HuH-7.5 (cell line): ENCODE data around the gene PSTPIP1.
"Not testable (repeated sequence)": the region's sequence is repeated elsewhere in the genome, so short reads cannot be mapped to it uniquely, and the experiment has no call there.

ENCODE experiments used
- DNase-seq: peaks from one replicate; pipeline ENCODE4 v3.0.0; 2011; ENCODE audit warnings: low spot score

PSTPIP1 gene

GRCh38 chr15:76994971-76995945, at the start of gene PSTPIP1:
PSTPIP1 (plus strand) TSS chr15:76995126; CDS start chr15:76995574, 448 bp downstream.
- no peak for DNase-seq

GRCh38 chr15:76945494-76946093, 49.3 kb upstream of the PSTPIP1 start:
- no peak for DNase-seq

- no peak for DNase-seq
These were observed 47.5 kb upstream of the PSTPIP1 start for GRCh38 chr15:76947454-76947853.

- DNase-seq: no peak
These were observed 43.7 kb upstream of the PSTPIP1 start for GRCh38 chr15:76951220-76951619.

DNA sequence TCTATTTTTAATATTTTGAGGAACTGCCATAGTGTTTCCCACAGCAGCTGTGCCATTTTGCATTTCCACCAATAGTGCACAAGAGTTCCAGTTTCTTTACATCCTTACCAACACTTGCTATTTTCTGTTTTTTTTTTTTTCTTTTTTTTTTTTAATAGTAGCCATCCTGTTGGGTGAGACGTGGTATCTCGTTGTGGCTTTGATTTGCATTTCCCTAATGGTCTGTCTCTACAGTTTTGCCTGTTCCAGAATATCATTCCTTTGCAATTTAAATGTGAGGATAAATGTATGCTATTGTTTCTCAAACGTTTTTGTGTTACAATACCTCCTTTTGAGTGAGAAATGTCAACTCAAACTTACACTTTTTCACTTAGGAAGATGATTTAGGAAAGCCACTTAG, 41.0 kb upstream of the PSTPIP1 start:
- DNase-seq: no peak

DNA sequence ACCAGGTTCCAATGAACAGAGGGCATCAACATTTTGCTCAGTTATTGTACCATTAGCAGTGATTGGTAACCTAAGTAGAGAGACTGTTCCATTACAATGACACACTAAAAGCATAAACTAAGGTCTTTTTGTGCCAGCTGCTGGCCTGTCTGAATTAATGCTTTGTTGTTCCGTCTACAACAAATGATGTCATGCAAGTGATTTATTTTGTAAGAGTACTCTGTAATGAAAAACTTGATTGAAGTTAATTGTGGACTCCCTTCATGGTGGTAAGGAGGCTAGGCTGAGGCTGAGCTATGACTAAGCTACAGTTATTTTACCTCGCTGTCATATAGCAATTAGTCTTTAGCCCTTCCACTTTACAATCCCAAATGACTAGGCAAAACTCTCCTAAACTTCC, 40.2 kb upstream of the PSTPIP1 start:
- no peak for DNase-seq

- no peak for DNase-seq
These were observed 33.5 kb upstream of the PSTPIP1 start for GRCh38 chr15:76961268-76962011.

GRCh38 chr15:76962337-76963013, 32.5 kb upstream of the PSTPIP1 start:
- DNase-seq: no peak

- DNase-seq: peak; percentile 43
These were observed 31.3 kb upstream of the PSTPIP1 start for GRCh38 chr15:76963596-76963995.

GRCh38 chr15:76964157-76964556, 30.8 kb upstream of the PSTPIP1 start:
- DNase-seq: no peak

DNA sequence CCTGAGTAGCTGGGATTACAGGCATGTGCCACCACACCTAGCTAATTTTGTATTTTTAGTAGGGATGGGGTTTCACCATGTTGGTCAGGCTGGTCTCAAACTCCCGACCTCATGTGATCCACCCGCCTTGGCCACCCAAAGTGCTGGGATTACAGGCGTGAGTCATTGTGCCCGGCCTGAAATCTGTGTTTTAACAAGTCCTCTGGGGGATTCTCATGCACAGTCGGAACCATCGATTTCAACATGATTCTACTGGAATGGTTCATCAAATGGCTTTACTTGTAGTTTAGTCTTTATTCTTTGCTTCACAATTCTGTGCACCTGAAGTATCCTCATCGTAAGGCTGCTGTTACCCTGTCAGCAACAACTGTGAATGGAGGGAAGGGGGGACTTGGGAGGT, 28.9 kb upstream of the PSTPIP1 start:
- not testable (repeated sequence) for DNase-seq

- no peak for DNase-seq
These were observed 27.9 kb upstream of the PSTPIP1 start for GRCh38 chr15:76967067-76967466.

- no peak for DNase-seq
These were observed 26.6 kb upstream of the PSTPIP1 start for GRCh38 chr15:76968306-76968705.

DNA sequence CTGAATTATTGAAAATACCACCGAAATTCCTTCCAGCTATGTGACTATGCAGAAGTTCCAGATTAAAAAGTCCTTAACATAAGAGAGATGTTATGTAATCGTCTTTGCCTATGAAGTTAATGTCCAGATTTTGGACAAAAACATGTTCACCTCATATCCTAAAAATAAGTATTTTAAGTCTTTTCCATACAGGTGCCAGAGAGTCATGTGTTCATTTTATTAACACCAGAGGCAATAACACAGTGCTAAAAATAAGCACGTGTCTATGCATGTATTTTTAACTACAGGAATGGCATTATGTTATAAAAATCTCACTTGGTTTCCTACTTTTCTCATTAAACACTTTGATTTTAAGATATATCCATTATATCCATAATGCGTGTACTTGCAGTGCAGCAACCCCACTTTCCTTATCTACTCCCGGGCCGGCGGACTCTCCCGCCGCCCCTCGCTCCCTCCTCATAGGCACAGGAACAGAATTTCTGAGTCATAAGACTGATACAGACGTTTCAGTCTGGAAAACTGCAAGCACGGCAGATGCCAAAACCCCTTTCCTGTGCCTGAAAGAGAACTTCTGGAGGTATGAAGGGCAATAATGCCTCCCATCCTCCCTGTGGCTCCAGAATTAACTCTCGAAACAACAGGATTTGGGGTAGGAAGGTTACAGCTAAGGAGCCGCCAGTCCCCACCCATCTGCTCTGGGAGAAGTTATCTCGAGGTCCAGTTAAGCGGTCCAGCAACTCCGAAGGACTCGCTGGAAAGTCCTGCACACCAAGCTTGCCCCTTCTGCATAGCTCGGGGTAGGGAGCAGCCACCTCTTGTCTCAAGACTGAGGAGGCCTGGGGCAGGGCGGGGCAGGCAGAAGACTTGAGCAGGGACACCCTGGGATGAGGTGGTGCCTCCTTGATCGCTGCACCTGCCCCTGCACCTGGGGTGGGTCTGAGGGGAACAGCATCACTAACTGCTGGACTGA, 22.3 kb upstream of the PSTPIP1 start:
- no peak for DNase-seq

- DNase-seq: no peak
These were observed 21.6 kb upstream of the PSTPIP1 start for GRCh38 chr15:76973362-76973743.

GRCh38 chr15:76973906-76974305, 21.0 kb upstream of the PSTPIP1 start:
- DNase-seq: no peak

- no peak for DNase-seq
These were observed 20.4 kb upstream of the PSTPIP1 start for GRCh38 chr15:76974456-76975036.

DNA sequence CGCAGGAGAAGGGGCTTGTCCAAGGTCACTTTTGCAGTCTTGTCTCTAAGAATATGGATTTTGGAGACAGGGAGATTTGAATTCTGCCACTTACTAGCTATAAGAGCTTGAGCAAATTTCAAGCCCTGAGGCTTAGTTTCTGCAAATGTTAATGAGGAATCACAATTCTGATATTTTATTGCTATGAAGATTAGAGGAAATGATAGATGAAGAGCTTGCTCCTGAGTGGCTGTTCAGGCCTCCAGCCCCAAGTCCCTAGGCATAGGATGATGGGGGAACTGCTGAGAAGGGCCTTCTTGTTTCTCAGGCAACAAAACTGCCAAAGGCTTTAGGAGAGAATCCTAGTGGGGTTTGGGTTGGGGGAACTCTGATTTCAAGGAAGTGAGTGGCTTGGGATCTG, 18.8 kb upstream of the PSTPIP1 start:
- DNase-seq: no peak

DNA sequence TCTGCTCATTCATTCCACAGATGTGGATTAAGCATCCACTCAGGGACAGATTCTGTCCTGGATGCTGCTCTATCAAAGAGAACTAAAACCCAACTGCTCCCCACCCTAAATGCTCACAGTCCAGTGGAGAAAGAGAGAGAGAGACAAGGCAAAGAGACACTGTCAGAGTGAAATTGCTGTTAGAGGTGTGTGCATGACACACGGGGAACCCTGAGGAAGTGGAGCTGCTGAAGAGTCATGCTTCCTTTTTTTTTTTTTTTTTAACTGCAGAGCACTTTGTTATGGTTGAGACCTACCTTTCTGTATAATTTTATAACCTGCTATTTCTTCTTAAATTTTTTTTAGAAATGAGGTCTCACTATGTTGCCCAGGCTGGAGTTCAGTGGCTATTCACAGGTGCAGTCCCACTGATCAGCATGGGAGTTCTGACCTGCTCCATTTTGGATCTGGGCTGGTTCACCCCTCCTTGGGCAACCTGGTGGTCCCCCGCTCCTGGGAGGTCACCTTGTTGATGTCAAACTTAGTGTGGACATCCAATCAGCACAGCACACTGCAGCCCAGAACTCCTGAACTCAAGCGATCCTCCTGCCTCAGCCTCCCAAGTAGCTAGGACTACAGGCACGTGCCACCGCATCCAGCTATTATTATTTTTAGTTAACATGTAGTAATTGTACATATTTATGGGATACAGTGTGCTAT, 18.2 kb upstream of the PSTPIP1 start:
- DNase-seq: no peak
